ENCODE data around the gene ZNF345. TPM values are rescaled to one million over a fixed set of nuclear protein-coding genes. Genes with fewer than 3 reads are reported as not detected.
A peak's percentile ranks its signal among the peaks of the same experiment; 100 is the strongest.

ZNF345 gene
- total and polyA plus RNA-seq, 2 of the 8 experiments (the other 6 are each of a cell fraction or from before 2014, with no cell fraction given): 3.2 to 5.1 TPM

DNA sequence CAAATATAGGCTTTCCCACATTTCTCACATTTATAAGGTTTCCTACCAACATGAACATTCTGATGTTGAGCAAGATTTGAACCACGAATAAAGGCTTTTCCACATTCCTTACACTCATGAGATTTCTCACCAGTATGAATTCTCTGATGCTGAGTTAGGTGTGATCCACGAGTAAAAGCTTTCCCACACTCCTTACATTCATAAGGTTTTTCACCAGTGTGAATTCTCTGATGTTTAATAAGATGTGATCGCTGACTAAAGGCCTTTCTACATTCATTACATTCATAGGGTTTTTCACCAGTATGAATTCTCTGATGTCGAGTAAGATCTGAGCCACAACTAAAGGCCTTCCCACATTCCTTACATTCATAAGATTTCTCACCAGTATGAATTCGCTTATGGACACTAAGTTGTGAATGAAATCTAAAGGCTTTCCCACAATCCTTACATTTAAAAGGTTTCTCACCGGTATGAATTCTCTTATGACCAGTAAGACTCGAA is 31.5 kb upstream of the ZNF345 start:
- Histone ChIP-seq H3K36me3 (ENCODE audit: control insufficient read depth in 2 of 4, insufficient read depth in 4 of 4, low read length in 3 of 4) (peaks cover 3 to 90% (median 38%) of the 10 kb centered on the region in 4 experiments; a peak in 7 of 8 replicates), H3K9me3 (ENCODE audit: insufficient read depth in 2 of 2, low read depth in 1 of 2, low read length in 1 of 2) (peaks cover 76 to 83% of the 10 kb centered on the region in 2 experiments)
- POLR2A ChIA-PET (ENCODE audit: partially characterized antibody): interaction anchor here (1.6 kb wide), 1 partner anchor 18 kb away, joined by 6 read pairs; the partner anchor contains the start of gene ZNF790

More for the DNA sequence above, 31.5 kb upstream of the ZNF345 start:
- no peak for TF ChIP-seq EP300 (IDR thresholded peaks at IDR 0.05; ENCODE audit: borderline replicate concordance in 1 of 2, low read depth in 2 of 2, low read length in 2 of 2)
- no peak for TF ChIP-seq RFX5 (IDR thresholded peaks at IDR 0.05; ENCODE audit: borderline replicate concordance, low read depth, low read length)
- peak; percentile 99 for TF ChIP-seq ZNF274 (IDR thresholded peaks at IDR 0.05; ENCODE audit: borderline replicate concordance, extremely low read depth, low read length)
- TF ChIP-seq CHD2 (IDR thresholded peaks at IDR 0.05; ENCODE audit: low read length): no peak
- TF ChIP-seq RBBP5 (IDR thresholded peaks at IDR 0.05; ENCODE audit: borderline replicate concordance, low read depth, low read length): no peak
- H3K56ac ChIP-seq (replicated peaks; ENCODE audit: insufficient read length, low read depth, low read length): no peak overlapping the region
- no peak overlapping the region for H3K23ac ChIP-seq (ENCODE audit: insufficient read length)
- H2BK120ac ChIP-seq (replicated peaks; ENCODE audit: low read depth, low read length): no peak overlapping the region
- FAIRE-seq (no peak), DNase-seq (ENCODE audit: low read depth in 1 of 2, low spot score in 2 of 2) (no peak)
- H4K5ac ChIP-seq (ENCODE audit: insufficient read length, low read depth, low read length): no peak overlapping the region
- H3K18ac ChIP-seq (ENCODE audit: extremely low read depth, low read length): no peak overlapping the region
- H2AK5ac ChIP-seq (ENCODE audit: low read depth, low read length): no peak overlapping the region
- no peak overlapping the region for H4K91ac ChIP-seq (replicated peaks; ENCODE audit: insufficient read length, low read length)
- H3K23me2 ChIP-seq (ENCODE audit: low read depth, low read length): no peaks in the 10 kb centered on the region
- H2AFZ ChIP-seq (ENCODE audit: low read length): no peak overlapping the region
- H3K4me2 ChIP-seq (ENCODE audit: insufficient read depth in 1 of 2, low read depth in 2 of 2, low read length in 2 of 2): no peak overlapping the region
- H3K79me2 ChIP-seq (ENCODE audit: control insufficient read depth in 1 of 2, insufficient read depth in 2 of 2, low read length in 2 of 2): no peaks in the 10 kb centered on the region
- no peaks in the 10 kb centered on the region for H3K4me1 ChIP-seq (replicated peaks in 1 of 4; ENCODE audit: control insufficient read depth in 3 of 4, insufficient read depth in 4 of 4, low read length in 3 of 4)
- CTCF ChIA-PET (ENCODE audit: partially characterized antibody): no interaction called here
- H3K27me3 ChIP-seq (replicated peaks in 1 of 4; ENCODE audit: control insufficient read depth in 3 of 4, extremely low read depth in 1 of 4, insufficient read depth in 3 of 4, low read length in 3 of 4): no peaks in the 10 kb centered on the region
- 94% methylated on average over 7 of the region's 7 CpGs; no CpG with 5 or more reads in 1 of the 2 experiments for WGBS, 2 experiments (ENCODE audit: extremely low coverage in 1 of 2, insufficient coverage in 1 of 2, insufficient read length in 1 of 2, insufficient replicate concordance in 2 of 2, low coverage in 1 of 2, low lambda C conversion rate in 2 of 2, missing lambda C conversion rate in 1 of 2)
- H4K8ac ChIP-seq (ENCODE audit: extremely low read depth, insufficient read depth, low read length): no peak overlapping the region
- H3K4ac ChIP-seq (replicated peaks; ENCODE audit: insufficient read length, low read depth, low read length): no peak overlapping the region
- no peaks in the 10 kb centered on the region for H4K20me1 ChIP-seq (replicated peaks in 1 of 2; ENCODE audit: control insufficient read depth in 1 of 2, insufficient read depth in 2 of 2, low read length in 2 of 2)
- H2BK5ac ChIP-seq (ENCODE audit: low read depth, low read length): no peak overlapping the region
- peak overlapping the region in 1 of 4 experiments; percentile 27; a peak in 2 of 8 replicates for H3K4me3 ChIP-seq (ENCODE audit: extremely low read depth in 1 of 4, insufficient read depth in 2 of 4, low read depth in 3 of 4, low read length in 4 of 4)
- H3K9ac ChIP-seq (replicated peaks in 1 of 4; ENCODE audit: extremely low read depth in 1 of 4, low read depth in 3 of 4, low read length in 3 of 4): no peak overlapping the region
- H3K79me1 ChIP-seq (ENCODE audit: low read depth, low read length): no peaks in the 10 kb centered on the region
- no peak overlapping the region for H2BK12ac ChIP-seq (ENCODE audit: low read depth, low read length)
- no peak overlapping the region for H3K27ac ChIP-seq (ENCODE audit: low read depth, low read length)
- H2BK15ac ChIP-seq (ENCODE audit: low read length): no peak overlapping the region
- no peak overlapping the region for H2BK20ac ChIP-seq (ENCODE audit: low read length)
- H3K14ac ChIP-seq (ENCODE audit: insufficient read length): no peak overlapping the region

Data from H1 (cell line).